A549 (cell line): Measurements from ENCODE around the gene ITGA11. TPM values are rescaled to one million over a fixed set of nuclear protein-coding genes. Genes with fewer than 3 reads are reported as not detected.

Experiments used
- ATAC-seq, 2 experiments: fragments of 200-7000 bp in 1 of 2; fragments of >200 bp in 1 of 2; cut with Nextera tagmentation in 1 of 2; cut with Tn5 transposase in 1 of 2; 3 replicates each; pipeline versions ENCODE4 v1.8.0 to v1.9.1; 2018 to 2020; ENCODE audit warnings: mild to moderate bottlenecking in 1 of 2, moderate library complexity in 1 of 2
- CTCF ChIA-PET: fragments of 300-600 bp; sonication (Branson Sonifier 250); formaldehyde crosslinking; extraction: SDS; loops from one replicate; lab custom pipeline; 2021; ENCODE audit warnings: antibody characterized with exemption, inconsistent platforms; lab: Yijun Ruan, JAX
- POLR2A ChIA-PET: fragments of 350-600 bp; formaldehyde crosslinking; extraction: SDS; loops from one replicate; lab custom pipeline; 2021; ENCODE audit warnings: antibody characterized with exemption, inconsistent platforms; lab: Yijun Ruan, JAX
- DNase-seq, 2 experiments: peaks; one replicate each; pipeline versions ENCODE4 v3.0.0 to v3.0.0-alpha.2; 2011 to 2016; ENCODE audit warnings: low read depth in 1 of 2, low spot score in 1 of 2
- FAIRE-seq: peaks from 2 replicates; lab custom pipeline; 2011; peaks lifted over from hg19 to GRCh38; lab: Jason Lieb, UNC
- H3K27ac ChIP-seq, 2 experiments: fragments of >200 bp; sonication (Bioruptor Twin); formaldehyde crosslinking; 3 replicates each; pipeline ENCODE4 v1.5.1; 2016 to 2017
- H3K4me1 ChIP-seq: fragments of >200 bp; sonication (Bioruptor Twin); formaldehyde crosslinking; 3 replicates; pipeline ENCODE4 v1.6.1; 2016
- H3K4me2 ChIP-seq: fragments of >200 bp; sonication (Bioruptor Twin); formaldehyde crosslinking; 3 replicates; pipeline ENCODE4 v1.6.1; 2016
- H3K4me3 ChIP-seq: fragments of >200 bp; sonication (Bioruptor Twin); formaldehyde crosslinking; 3 replicates; pipeline ENCODE4 v1.5.1; 2016
- H3K9me3 ChIP-seq: fragments of >200 bp; sonication (Bioruptor Twin); formaldehyde crosslinking; 3 replicates; pipeline ENCODE4 v1.6.1; 2016
- ATOH8 ChIP-seq: fragments of 250-450 bp; sonication (Bioruptor Pico); IDR thresholded peaks from 2 replicates; pipeline ENCODE4 v1.5.0; 2020; ENCODE audit warnings: low read depth, mild to moderate bottlenecking, moderate library complexity
- BHLHE40 ChIP-seq: IDR thresholded peaks from 2 replicates; pipeline ENCODE4 v1.6.1; 2012; ENCODE audit warnings: low read depth, low read length, inconsistent platforms
- CBX8 ChIP-seq: fragments of 200-600 bp; sonication (generic); IDR thresholded peaks from 2 replicates; pipeline ENCODE4 v1.6.1; 2016
- CEBPB ChIP-seq, 2 experiments: fragments of >200 bp in 1 of 2; sonication (Bioruptor Twin) in 1 of 2; formaldehyde crosslinking in 1 of 2; IDR thresholded peaks; 2 replicates each; pipeline ENCODE4 v1.6.1; 2012 to 2016
- FOSB ChIP-seq: fragments of 250-450 bp; sonication (Bioruptor Pico); IDR thresholded peaks from 2 replicates; pipeline ENCODE4 v1.5.0; 2020; ENCODE audit warnings: mild to moderate bottlenecking, moderate library complexity
- HDAC2 ChIP-seq: fragments of 200-600 bp; sonication (generic); IDR thresholded peaks from 2 replicates; pipeline ENCODE4 v1.6.1; 2016
- HEYL ChIP-seq: fragments of 250-450 bp; sonication (Bioruptor Pico); IDR thresholded peaks from 2 replicates; pipeline ENCODE4 v1.8.0; 2021; ENCODE audit warnings: mild to moderate bottlenecking, moderate library complexity
- JUN ChIP-seq, 2 experiments: fragments of >200 bp; sonication (Bioruptor Twin); formaldehyde crosslinking; IDR thresholded peaks; 2 replicates in 1 of 2; 3 replicates in 1 of 2; pipeline ENCODE4 v1.6.1; 2016 to 2017
- KDM5A ChIP-seq: fragments of 200-600 bp; sonication (generic); IDR thresholded peaks from 2 replicates; pipeline ENCODE4 v1.6.1; 2016; ENCODE audit warnings: antibody characterized with exemption, mild to moderate bottlenecking
- MAZ ChIP-seq: fragments of 150-350 bp; IDR thresholded peaks from 2 replicates; pipeline ENCODE4 v1.6.1; 2014; ENCODE audit warnings: antibody characterized with exemption, low read depth, low read length, borderline replicate concordance
- MYC ChIP-seq: IDR thresholded peaks from 2 replicates; pipeline ENCODE4 v1.6.1; 2012; ENCODE audit warnings: mild to moderate bottlenecking, inconsistent platforms, low read length, improper control_type of control experiment, borderline replicate concordance
- PHF8 ChIP-seq: fragments of 200-600 bp; sonication (generic); IDR thresholded peaks from 2 replicates; pipeline ENCODE4 v1.6.1; 2016; ENCODE audit warnings: low read depth, mild to moderate bottlenecking, antibody characterized with exemption, moderate library complexity, borderline replicate concordance
- POLR2AphosphoS2 ChIP-seq: conservative IDR thresholded peaks from 2 replicates; pipeline ENCODE4 v1.6.1; 2012; ENCODE audit warnings: low read length, improper control_type of control experiment, inconsistent platforms
- RAD21 ChIP-seq, 2 experiments: fragments of >200 bp in 1 of 2; sonication (Bioruptor Twin) in 1 of 2; formaldehyde crosslinking in 1 of 2; IDR thresholded peaks in 1 of 2; conservative IDR thresholded peaks in 1 of 2; 2 replicates in 1 of 2; 3 replicates in 1 of 2; pipeline ENCODE4 v1.6.1; 2012 to 2018; ENCODE audit warnings: inconsistent platforms in 1 of 2
- RNF2 ChIP-seq: fragments of 200-600 bp; sonication (generic); IDR thresholded peaks from 2 replicates; pipeline ENCODE4 v1.6.1; 2016; ENCODE audit warnings: low read depth, mild to moderate bottlenecking, antibody characterized with exemption, moderate library complexity, borderline replicate concordance
- ZNF302 ChIP-seq: fragments of 250-450 bp; sonication (Bioruptor Pico); IDR thresholded peaks from 2 replicates; pipeline ENCODE4 v1.9.0; 2021; ENCODE audit warnings: inconsistent platforms, mild to moderate bottlenecking, moderate library complexity
- ZSCAN20 ChIP-seq: fragments of 250-450 bp; sonication (Bioruptor Pico); IDR thresholded peaks from 2 replicates; pipeline ENCODE4 v1.8.0; 2022; ENCODE audit warnings: mild to moderate bottlenecking, moderate library complexity
- WGBS: methylation state at CpG from one replicate; pipeline ENCODE4 v1.1.6; 2017; ENCODE audit errors: missing lambda C conversion rate; 5-methylcytosine and 5-hydroxymethylcytosine counted together
- polyA plus RNA-seq, 4 experiments: library from polyadenylated mRNA; depleted of rRNA in 3 of 4; stranded (reverse); fragments of >200 nt; fragmentation: RNase III in 1 of 4; extraction: RNeasy Plus Mini Kit Qiagen cat#74134 plus additional on column Dnase treatment in 1 of 4; gene quantifications; 2 replicates in 3 of 4; 3 replicates in 1 of 4; pipeline ENCODE4 v1.2.3, GENCODE V29; 2011 to 2017
- TF ChIP-seq, protein P1 (sequence below): fragments of 450-650 bp; IDR thresholded peaks from 2 replicates; pipeline ENCODE4 v1.6.1; 2014; ENCODE audit warnings: antibody characterized with exemption
- TF ChIP-seq, protein P2 (sequence below): fragments of 150-350 bp; IDR thresholded peaks from 2 replicates; pipeline ENCODE4 v1.6.1; 2014; ENCODE audit warnings: low read depth, mild to moderate bottlenecking, low read length
- TF ChIP-seq, protein P3 (sequence below): IDR thresholded peaks from 2 replicates; pipeline ENCODE4 v1.6.1; 2012

The ITGA11 gene
- polyA plus RNA-seq, 2 of the 4 experiments (the other 2 are of a cell fraction), result 8.3 to 17.2 TPM

DNA sequence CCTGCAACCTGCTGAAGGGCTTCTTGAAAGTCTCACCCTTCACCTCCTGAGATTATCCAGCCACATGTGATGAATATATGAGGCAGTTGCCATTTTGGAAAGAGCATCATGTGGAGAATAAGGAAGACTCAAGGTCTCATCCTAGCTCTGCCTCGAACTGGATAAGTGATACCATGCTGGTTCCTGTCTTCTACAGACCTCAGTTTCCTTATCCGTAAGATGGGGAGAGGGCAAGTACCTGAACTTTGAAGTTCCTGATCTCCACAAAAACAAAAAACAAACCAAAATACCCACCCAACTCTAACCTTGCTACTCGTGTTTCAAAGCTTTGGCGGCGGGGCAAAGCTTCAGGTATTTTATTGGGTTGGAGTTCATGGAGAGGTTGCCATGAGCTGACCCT lies 31.5 kb upstream of the ITGA11 start:
- ChIA-PET POLR2A (no interaction called here), CTCF (interaction anchor here (0.8 to 3.4 kb wide), 6 partner anchors 11 to 213 kb away, joined by 3 to 12 read pairs (median 6); no protein-coding TSS in a partner anchor)
- TF ChIP-seq FOSB (CRISPR knock-in tag), result no peak
- TF ChIP-seq HDAC2, result no peak
- no peak for TF ChIP-seq CEBPB (IDR thresholded peaks at IDR 0.05)
- no peak for TF ChIP-seq KDM5A
- TF ChIP-seq BHLHE40, result no peak
- TF ChIP-seq ATOH8 (CRISPR knock-in tag), result no peak
- TF ChIP-seq ZNF302 (CRISPR knock-in tag), result no peak
- TF ChIP-seq, all 56 proteins: peak for 0

DNA sequence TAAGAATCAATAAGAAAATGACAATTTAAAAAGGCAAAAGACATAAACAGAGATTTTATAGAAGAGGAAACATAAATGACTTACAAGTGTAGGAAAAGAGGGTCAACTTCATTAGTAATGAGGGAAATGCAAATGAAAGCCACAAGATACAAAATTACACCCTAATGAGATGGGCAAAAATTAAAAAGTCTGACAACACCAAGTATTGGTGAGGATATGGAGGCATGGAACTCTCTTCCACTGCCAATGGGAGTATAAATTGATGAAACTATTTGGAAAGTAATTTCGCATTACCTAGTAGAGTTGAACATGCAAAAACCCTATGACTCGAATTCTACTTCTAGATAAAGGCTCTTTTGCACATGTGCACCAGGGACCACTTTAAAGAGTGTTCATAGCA lies 28.2 kb upstream of the ITGA11 start:
- Histone ChIP-seq H3K4me2 (no peak overlapping the region), H3K4me3 (no peak overlapping the region), H3K9me3 (peaks cover 7% of the 10 kb centered on the region; the same call in 2 of the 3 replicates), H3K27ac (no peak overlapping the region), H3K4me1 (no peaks in the 10 kb centered on the region)
- no peak for TF ChIP-seq RAD21 (conservative IDR thresholded peaks at IDR 0.05 in 1 of 2, IDR thresholded peaks at IDR 0.05 in 1 of 2)
- no peak for TF ChIP-seq MAZ
- no peak for FAIRE-seq
- ATAC-seq, result no peak
- CTCF ChIA-PET, result no interaction called here
- WGBS, result 34% methylated on average over 2 of the region's 2 CpGs
- POLR2A ChIA-PET, result no interaction called here
- no peak for DNase-seq

More for the DNA sequence above, 31.5 kb upstream of the ITGA11 start:
- FAIRE-seq (peak; percentile 43), ATAC-seq (no peak), DNase-seq (no peak)
- H3K4me1 ChIP-seq, result no peaks in the 10 kb centered on the region
- H3K4me3 ChIP-seq, result no peak overlapping the region
- H3K9me3 ChIP-seq, result peaks cover 7% of the 10 kb centered on the region; the same call in 2 of the 3 replicates
- WGBS, result 73% methylated on average over 5 of the region's 5 CpGs
- no peak overlapping the region for H3K4me2 ChIP-seq
- no peak overlapping the region for H3K27ac ChIP-seq

DNA sequence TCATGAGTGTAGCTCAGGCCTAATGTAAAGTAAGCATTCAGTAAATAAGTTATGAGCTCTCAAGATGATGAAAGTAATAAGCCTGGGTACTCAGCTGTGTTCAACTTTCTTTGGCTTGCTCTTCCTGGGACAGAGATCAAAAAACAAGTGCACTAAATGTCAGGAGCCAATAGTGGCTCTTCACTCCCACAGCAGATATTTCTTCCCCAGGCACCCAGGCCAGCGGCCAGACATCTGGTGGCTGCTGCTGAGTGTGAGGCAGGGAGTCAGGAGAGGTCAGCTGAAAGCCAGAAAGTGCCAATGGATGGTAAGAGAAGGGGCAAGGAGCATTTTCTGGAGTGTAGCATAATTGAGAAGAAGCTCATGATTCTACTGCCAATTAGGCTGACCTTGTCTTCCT lies 18.2 kb upstream of the ITGA11 start:
- H3K27ac ChIP-seq, result no peak overlapping the region
- DNase-seq (no peak), FAIRE-seq (no peak), ATAC-seq (no peak)
- H3K4me2 ChIP-seq, result no peak overlapping the region
- POLR2A ChIA-PET, result no interaction called here
- TF ChIP-seq, protein P1, sequence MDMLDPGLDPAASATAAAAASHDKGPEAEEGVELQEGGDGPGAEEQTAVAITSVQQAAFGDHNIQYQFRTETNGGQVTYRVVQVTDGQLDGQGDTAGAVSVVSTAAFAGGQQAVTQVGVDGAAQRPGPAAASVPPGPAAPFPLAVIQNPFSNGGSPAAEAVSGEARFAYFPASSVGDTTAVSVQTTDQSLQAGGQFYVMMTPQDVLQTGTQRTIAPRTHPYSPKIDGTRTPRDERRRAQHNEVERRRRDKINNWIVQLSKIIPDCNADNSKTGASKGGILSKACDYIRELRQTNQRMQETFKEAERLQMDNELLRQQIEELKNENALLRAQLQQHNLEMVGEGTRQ, result no peak
- no peak for TF ChIP-seq MYC
- TF ChIP-seq, protein P2, sequence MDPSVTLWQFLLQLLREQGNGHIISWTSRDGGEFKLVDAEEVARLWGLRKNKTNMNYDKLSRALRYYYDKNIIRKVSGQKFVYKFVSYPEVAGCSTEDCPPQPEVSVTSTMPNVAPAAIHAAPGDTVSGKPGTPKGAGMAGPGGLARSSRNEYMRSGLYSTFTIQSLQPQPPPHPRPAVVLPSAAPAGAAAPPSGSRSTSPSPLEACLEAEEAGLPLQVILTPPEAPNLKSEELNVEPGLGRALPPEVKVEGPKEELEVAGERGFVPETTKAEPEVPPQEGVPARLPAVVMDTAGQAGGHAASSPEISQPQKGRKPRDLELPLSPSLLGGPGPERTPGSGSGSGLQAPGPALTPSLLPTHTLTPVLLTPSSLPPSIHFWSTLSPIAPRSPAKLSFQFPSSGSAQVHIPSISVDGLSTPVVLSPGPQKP, result no peak
- TF ChIP-seq JUN (IDR thresholded peaks at IDR 0.05), result no peak
- no peak for TF ChIP-seq HEYL
- no peak for TF ChIP-seq CBX8
- TF ChIP-seq POLR2AphosphoS2, result no peak
- TF ChIP-seq BHLHE40, result no peak
- TF ChIP-seq RNF2, result no peak
- TF ChIP-seq PHF8, result no peak
- TF ChIP-seq ZSCAN20 (CRISPR knock-in tag), result no peak
- TF ChIP-seq, protein P3, sequence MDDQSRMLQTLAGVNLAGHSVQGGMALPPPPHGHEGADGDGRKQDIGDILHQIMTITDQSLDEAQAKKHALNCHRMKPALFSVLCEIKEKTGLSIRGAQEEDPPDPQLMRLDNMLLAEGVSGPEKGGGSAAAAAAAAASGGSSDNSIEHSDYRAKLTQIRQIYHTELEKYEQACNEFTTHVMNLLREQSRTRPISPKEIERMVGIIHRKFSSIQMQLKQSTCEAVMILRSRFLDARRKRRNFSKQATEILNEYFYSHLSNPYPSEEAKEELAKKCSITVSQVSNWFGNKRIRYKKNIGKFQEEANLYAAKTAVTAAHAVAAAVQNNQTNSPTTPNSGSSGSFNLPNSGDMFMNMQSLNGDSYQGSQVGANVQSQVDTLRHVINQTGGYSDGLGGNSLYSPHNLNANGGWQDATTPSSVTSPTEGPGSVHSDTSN, result no peak
- H3K4me3 ChIP-seq, result no peak overlapping the region
- CTCF ChIA-PET, result interaction anchor here (1.0 kb wide), 1 partner anchor 9 kb away, joined by 3 read pairs; no protein-coding TSS in a partner anchor
- H3K9me3 ChIP-seq, result no peaks in the 10 kb centered on the region; the same call in 2 of the 3 replicates
- WGBS, result 19% methylated on average over 1 of the region's 1 CpG
- no peaks in the 10 kb centered on the region for H3K4me1 ChIP-seq
